Mucosa of descending colon (tissue), 3 donors: Measurements from ENCODE around the gene AGBL3. TPM values are rescaled to one million over a fixed set of nuclear protein-coding genes. Genes with fewer than 3 reads are reported as not detected.
"Not testable (repeated sequence)": the region's sequence is repeated elsewhere in the genome, so short reads cannot be mapped to it uniquely, and the experiment has no call there.

Experiments
- ATAC-seq: fragments of 200-7000 bp; cut with Tn5 transposase; one replicate; pipeline ENCODE4 v1.9.1; 2020; ENCODE audit warnings: mild to moderate bottlenecking, moderate library complexity
- DNase-seq, 3 donors: peaks; one replicate each; pipeline ENCODE4 v3.0.0-alpha.2; 2020
- H3K36me3 ChIP-seq: fragments of 200-600 bp; one replicate; pipeline ENCODE4 v1.8.0; 2021; ENCODE audit warnings: low read depth, mild to moderate bottlenecking
- H3K4me1 ChIP-seq: fragments of 200-600 bp; one replicate; pipeline ENCODE4 v1.8.0; 2021; ENCODE audit warnings: low read depth, mild to moderate bottlenecking
- H3K4me3 ChIP-seq: fragments of 200-600 bp; one replicate; pipeline ENCODE4 v1.8.0; 2021; ENCODE audit warnings: mild to moderate bottlenecking
- H3K9me3 ChIP-seq: fragments of 200-600 bp; one replicate; pipeline ENCODE4 v1.8.0; 2021; ENCODE audit warnings: mild to moderate bottlenecking
- intact Hi-C, 2 donors: fragments of 100-400 bp; cut with DNase I in 1 of 2; cut with micrococcal nuclease in 1 of 2; formaldehyde crosslinking; loops; one replicate each; pipeline versions ENCODE4 v1.11.0 to v1.11.1; 2022; cut with DNase I, micrococcal nuclease
- total RNA-seq, 3 donors: library from RNA; stranded (reverse); fragmentation: NEBNext Ultra II Directional in 2 of 3; extraction: Animal tissue kit (Norgen Biotek cat#: 25700) in 2 of 3; gene quantifications; one replicate each; pipeline versions ENCODE4 v1.2.1 to v1.2.4, GENCODE V29; 2021 to 2023
- TF ChIP-seq, protein P1 (sequence below): fragments of 200-600 bp; IDR thresholded peaks from one replicate; pipeline ENCODE4 v1.8.0; 2022; ENCODE audit warnings: antibody characterized with exemption, mild to moderate bottlenecking
- donor health status: DM: no; HTN: no; CAD: no; lungs with moderate emphysema.
- donor health status: DM: no; HTN: no; CAD: no.
- donor health status: DM: no; HTN: yes; CAD: no.

The AGBL3 gene
- total RNA-seq, 3 donors from 2014 or later, result 1.6 to 2.5 (median 1.9) TPM

DNA sequence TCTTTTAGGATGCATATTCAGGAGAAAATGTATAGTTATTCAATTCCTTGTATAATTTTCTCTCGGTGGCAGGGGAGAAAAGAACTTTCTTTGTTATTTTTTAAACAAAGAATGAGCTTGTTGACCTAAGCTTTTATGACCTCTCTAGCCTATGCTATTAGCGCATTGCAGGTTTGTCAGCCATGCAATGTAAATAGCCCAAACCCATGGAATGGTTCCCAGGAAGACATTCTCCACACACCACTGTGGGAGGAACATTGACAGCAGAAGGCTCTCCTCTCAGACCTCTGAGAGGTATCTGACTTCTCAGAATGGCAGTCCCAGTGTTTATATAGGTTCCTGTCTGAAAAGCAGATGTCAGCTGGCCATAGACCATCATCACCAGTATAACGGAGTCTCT lies 19.6 kb upstream of the AGBL3 start:
- TF ChIP-seq, protein P1, sequence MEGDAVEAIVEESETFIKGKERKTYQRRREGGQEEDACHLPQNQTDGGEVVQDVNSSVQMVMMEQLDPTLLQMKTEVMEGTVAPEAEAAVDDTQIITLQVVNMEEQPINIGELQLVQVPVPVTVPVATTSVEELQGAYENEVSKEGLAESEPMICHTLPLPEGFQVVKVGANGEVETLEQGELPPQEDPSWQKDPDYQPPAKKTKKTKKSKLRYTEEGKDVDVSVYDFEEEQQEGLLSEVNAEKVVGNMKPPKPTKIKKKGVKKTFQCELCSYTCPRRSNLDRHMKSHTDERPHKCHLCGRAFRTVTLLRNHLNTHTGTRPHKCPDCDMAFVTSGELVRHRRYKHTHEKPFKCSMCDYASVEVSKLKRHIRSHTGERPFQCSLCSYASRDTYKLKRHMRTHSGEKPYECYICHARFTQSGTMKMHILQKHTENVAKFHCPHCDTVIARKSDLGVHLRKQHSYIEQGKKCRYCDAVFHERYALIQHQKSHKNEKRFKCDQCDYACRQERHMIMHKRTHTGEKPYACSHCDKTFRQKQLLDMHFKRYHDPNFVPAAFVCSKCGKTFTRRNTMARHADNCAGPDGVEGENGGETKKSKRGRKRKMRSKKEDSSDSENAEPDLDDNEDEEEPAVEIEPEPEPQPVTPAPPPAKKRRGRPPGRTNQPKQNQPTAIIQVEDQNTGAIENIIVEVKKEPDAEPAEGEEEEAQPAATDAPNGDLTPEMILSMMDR, result no peak
- H3K4me3 ChIP-seq, result no peak overlapping the region
- H3K36me3 ChIP-seq, result no peaks in the 10 kb centered on the region
- intact Hi-C loops, result loop anchor here in 1 of 2 donors (10.0 kb wide), 1 partner anchor 198 kb away; no protein-coding TSS in a partner anchor
- no peaks in the 10 kb centered on the region for H3K4me1 ChIP-seq
- DNase-seq (peak in 1 of 3 donors; percentile 7), ATAC-seq (peak; percentile 74)
- H3K9me3 ChIP-seq, result no peaks in the 10 kb centered on the region

DNA sequence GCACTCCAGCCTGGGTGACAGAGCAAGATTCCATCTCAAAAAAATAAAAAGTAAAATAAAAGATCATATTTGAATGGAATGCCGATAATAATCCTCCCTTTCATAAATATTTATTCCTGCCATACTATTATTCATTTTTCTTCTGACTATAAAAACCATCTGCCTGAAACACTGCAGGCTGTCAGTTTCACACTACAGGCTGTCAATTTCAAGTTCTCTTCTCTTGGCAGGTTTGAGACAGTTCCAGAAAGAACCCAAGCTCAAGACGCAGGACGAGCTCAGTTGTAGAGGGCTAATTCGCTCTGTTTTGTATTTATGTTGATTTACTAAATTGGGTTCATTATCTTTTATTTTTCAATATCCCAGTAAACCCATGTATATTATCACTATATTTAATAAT lies 18.2 kb upstream of the AGBL3 start:
- Histone ChIP-seq H3K9me3 (no peaks in the 10 kb centered on the region), H3K4me3 (no peak overlapping the region), H3K36me3 (no peaks in the 10 kb centered on the region), H3K4me1 (no peaks in the 10 kb centered on the region)
- intact Hi-C loops, result loop anchor here in 1 of 2 donors (10.0 kb wide), 1 partner anchor 197 kb away; no protein-coding TSS in a partner anchor
- no peak for ATAC-seq
- no peak for DNase-seq
- TF ChIP-seq, protein P1, result no peak

DNA sequence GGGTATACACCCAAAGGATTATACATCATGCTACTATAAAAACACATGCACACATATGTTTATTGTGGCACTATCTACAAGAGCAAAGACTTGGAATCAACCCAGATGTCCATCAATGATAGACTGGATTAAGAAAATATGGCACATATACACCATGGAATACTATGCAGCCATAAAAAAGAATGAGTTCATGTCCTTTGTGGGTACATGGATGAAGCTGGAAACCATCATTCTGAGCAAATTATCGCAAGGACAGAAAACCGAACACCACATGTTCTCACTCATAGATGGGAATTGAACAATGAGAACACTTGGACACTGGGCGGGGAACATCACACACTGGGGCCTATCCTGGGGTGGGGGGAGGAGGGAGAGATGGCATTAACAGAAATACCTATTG lies 4.7 kb upstream of the AGBL3 start:
- intact Hi-C loops, H3K9me3 ChIP-seq, H3K4me3 ChIP-seq, H3K4me1 ChIP-seq, ATAC-seq, DNase-seq, H3K36me3 ChIP-seq: not testable (repeated sequence)

DNA sequence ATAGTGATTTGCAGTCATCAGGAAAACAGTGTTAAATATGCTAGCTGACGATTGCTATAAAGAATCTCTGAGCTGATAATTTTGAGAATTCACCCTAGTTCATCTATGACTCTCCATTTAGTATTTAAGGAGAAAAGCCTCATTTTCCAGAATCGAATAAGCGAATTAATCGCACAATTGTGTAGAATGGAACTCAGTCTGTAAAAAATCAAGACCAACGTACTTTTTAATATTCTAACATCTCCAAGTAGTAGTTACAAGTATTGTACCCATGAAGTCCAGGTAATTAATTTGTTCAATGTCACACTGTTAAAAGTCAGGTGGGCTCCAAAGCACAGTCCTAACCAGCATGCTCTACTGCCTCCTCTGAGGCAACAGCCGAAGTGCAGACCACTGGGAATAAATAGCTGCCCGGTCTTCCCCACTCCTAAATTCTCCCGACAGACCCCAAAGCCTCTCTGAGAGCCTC lies 380 bp upstream of the AGBL3 start:
- TF ChIP-seq, protein P1, result no peak
- H3K36me3 ChIP-seq, result no peaks in the 10 kb centered on the region
- no peaks in the 10 kb centered on the region for H3K9me3 ChIP-seq
- H3K4me3 ChIP-seq, result peak overlapping the region; percentile 42
- intact Hi-C loops, result no loop called here
- ATAC-seq (no peak), DNase-seq (no peak)
- H3K4me1 ChIP-seq, result peaks cover 10% of the 10 kb centered on the region

DNA sequence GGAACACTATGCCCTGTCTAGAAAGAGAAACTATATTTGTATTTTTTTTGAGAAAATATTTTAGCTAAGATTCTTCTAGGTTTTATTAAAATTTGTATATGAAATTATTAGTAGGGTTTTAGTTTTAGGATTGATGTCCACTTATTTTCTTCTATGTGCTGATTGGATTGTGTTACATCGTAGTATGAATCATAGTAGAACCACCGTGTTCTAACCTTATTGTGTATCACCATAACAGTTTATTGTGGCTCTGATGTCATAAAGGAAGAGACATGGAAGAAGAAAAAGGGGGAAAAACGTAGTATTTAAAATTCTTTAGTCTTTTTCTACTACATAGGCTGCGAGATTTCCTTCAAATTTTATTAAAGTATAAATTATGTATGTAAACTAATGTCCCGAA lies 1.9 kb downstream of the AGBL3 start:
- TF ChIP-seq, protein P1, result no peak
- ATAC-seq (no peak), DNase-seq (no peak)
- intact Hi-C loops, result no loop called here
- Histone ChIP-seq H3K36me3 (no peaks in the 10 kb centered on the region), H3K4me3 (no peak overlapping the region), H3K9me3 (no peaks in the 10 kb centered on the region), H3K4me1 (peaks cover 10% of the 10 kb centered on the region)

DNA sequence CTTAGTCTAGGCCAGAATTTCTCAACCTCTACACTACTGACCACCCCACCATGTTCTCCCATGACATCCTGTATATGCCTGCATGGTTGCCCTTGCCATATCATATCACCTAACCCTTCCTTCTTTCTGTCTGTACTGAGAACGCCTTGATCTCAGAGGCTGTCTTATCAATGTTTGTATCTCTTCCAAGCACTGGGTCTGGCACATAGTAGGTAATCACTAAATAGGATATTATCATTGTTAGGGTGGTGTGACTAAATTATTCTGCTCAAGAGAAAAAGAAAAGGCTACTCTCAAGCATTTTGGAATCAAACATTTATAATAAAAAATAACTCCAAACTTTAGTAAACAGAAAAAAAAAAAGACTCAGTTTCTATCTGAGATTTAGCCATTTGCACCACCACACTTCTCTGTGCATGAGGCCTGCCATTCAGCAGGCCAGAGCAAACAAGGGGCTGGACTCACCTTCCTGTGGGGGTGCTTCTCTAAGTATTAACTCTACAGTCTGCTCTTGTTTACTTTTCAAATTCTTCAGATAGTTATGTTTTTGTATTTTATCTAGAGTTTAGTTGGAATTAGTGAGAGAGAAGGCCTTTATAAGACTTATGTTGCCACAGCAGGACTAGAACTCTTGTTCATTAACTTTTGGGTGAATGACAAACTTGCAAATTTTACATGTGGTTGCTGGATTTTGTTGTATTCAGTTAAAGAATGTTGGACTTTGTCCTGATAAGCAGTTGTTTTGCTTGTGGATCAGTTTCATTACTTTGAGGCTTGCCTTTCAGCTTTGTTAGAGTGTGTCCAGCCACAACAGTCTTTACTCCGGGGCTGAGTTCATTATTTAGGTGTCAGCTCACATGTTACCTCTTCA lies 5.4 kb downstream of the AGBL3 start:
- H3K4me3 ChIP-seq, result no peak overlapping the region
- ATAC-seq, result no peak
- no peak for DNase-seq

More for the DNA sequence above, 5.4 kb downstream of the AGBL3 start:
- intact Hi-C loops, result no loop called here
- H3K4me1 ChIP-seq, result peaks cover 5% of the 10 kb centered on the region
- TF ChIP-seq, protein P1, result no peak
- no peaks in the 10 kb centered on the region for H3K9me3 ChIP-seq
- no peaks in the 10 kb centered on the region for H3K36me3 ChIP-seq
